Measurements from ENCODE around the gene GLP2R.

- TF ChIP-seq CTCF (IDR thresholded peaks at IDR 0.05) (no peak), POLR2A (IDR thresholded peaks at IDR 0.05) (no peak)
These were observed 71.7 kb downstream of the GLP2R start for GRCh38 chr17:9897372-9897968.

All from heart left ventricle (tissue), 13 donors.